Measurements from ENCODE around the gene TFDP2. TPM values are rescaled to one million over a fixed set of nuclear protein-coding genes. Genes with fewer than 3 reads are reported as not detected.

Gene TFDP2
- total and polyA plus RNA-seq, 2 donors from 2014 or later = 38.7 to 50.6 TPM

GRCh38 chr3:142120707-142121106, 28.6 kb downstream of the TFDP2 start:
- Histone ChIP-seq H3K9me3 (ENCODE audit: control insufficient read depth in 2 of 3, insufficient read depth in 1 of 3, low read length in 3 of 3) (no peaks in the 10 kb centered on the region), H3K27ac (ENCODE audit: low read depth in 2 of 2, low read length in 2 of 2) (no peak overlapping the region), H3K9ac (ENCODE audit: low read length in 3 of 3) (no peak overlapping the region), H3K36me3 (ENCODE audit: control insufficient read depth in 2 of 3, insufficient read depth in 3 of 3, low read length in 3 of 3) (no peaks in the 10 kb centered on the region), H3K4me1 (ENCODE audit: control insufficient read depth in 2 of 3, insufficient read depth in 2 of 3, low read depth in 1 of 3, low read length in 3 of 3) (peaks cover 0 to 5% (median 0%) of the 10 kb centered on the region in 3 donors), H3K4me3 (ENCODE audit: low read length in 3 of 3) (no peak overlapping the region), H3K27me3 (ENCODE audit: control insufficient read depth, insufficient read depth, low read length) (no peaks in the 10 kb centered on the region)
- intact Hi-C loops (cut with DNase I) = no loop called here
- no peak for FAIRE-seq
- TF ChIP-seq CTCF (IDR thresholded peaks at IDR 0.05; ENCODE audit: borderline replicate concordance, extremely low read depth, insufficient read depth) = no peak
- no peak for DNase-seq

DNA sequence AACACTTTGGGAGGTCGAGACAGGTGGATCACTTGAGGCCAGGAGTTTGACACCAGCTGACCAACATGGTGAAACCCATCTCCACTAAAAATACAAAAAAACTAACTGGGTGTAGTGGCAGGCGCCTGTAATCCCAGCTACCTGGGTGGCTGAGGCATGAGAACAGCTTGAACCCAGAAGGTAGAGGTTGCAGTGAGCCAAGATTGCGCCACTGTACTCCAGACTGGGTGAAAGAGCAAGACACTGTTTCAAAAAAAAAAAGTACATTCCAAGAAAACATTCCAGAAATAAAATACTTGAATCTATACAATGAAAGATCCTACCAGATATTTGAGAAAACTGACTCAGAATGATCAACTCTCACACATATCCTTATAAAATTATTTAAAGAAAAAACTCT, 30.4 kb downstream of the TFDP2 start:
- H3K9me3 ChIP-seq (ENCODE audit: control insufficient read depth in 2 of 3, insufficient read depth in 1 of 3, low read length in 3 of 3) = no peaks in the 10 kb centered on the region
- FAIRE-seq = no peak

DNA sequence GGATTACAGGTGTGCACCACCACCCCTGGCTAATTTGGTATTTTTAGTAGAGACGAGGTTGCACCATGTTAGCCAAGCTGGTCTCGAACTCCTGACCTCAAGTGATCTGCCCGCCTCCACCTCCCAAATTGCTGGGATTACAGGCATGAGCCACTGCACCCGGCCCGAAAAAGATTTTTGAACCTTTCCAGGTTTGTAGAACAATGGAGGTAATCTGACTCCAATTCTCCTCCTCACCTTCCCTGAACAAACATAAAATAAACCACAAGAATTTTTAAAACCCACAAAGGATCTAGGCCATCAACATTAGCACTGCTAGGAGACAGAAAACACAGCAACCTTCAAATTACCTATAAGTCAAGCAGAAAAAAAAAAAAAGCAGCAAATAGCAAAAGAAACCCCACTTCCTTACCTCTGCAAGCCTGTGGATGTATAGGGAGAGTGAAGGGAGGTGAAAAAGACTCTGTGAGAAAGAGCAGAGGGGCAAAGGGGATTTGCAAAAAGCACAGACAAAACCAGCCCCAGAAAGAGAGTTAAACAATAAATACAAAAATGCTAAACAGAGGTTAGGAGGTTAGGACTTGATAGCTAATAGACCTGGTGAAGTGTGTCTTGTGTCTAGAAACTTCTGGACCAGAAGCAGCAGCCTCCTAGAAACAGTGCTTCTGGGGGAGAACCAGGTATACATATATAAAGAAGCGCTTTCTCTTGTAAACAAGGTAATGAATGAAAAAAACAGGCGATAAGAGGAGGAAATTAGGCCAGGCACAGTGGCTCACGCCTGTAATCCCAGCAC, 32.1 kb downstream of the TFDP2 start:
- Histone ChIP-seq H3K27ac (ENCODE audit: low read depth in 2 of 2, low read length in 2 of 2) (no peak overlapping the region), H3K4me1 (ENCODE audit: control insufficient read depth in 2 of 3, insufficient read depth in 2 of 3, low read depth in 1 of 3, low read length in 3 of 3) (peaks cover 0 to 5% (median 0%) of the 10 kb centered on the region in 3 donors), H3K36me3 (ENCODE audit: control insufficient read depth in 2 of 3, insufficient read depth in 3 of 3, low read length in 3 of 3) (no peaks in the 10 kb centered on the region), H3K9ac (ENCODE audit: low read length in 3 of 3) (no peak overlapping the region), H3K9me3 (ENCODE audit: control insufficient read depth in 2 of 3, insufficient read depth in 1 of 3, low read length in 3 of 3) (no peaks in the 10 kb centered on the region), H3K4me3 (ENCODE audit: low read length in 3 of 3) (no peak overlapping the region), H3K27me3 (ENCODE audit: control insufficient read depth, insufficient read depth, low read length) (no peaks in the 10 kb centered on the region)
- intact Hi-C loops (cut with DNase I) = no loop called here
- TF ChIP-seq CTCF (IDR thresholded peaks at IDR 0.05; ENCODE audit: borderline replicate concordance, extremely low read depth, insufficient read depth) = no peak
- DNase-seq (peak in 2 of 5 donors; percentile 20 to 26), FAIRE-seq (no peak)

More for the DNA sequence above, 30.4 kb downstream of the TFDP2 start:
- no peak overlapping the region for H3K4me3 ChIP-seq (ENCODE audit: low read length in 3 of 3)
- no peaks in the 10 kb centered on the region for H3K36me3 ChIP-seq (ENCODE audit: control insufficient read depth in 2 of 3, insufficient read depth in 3 of 3, low read length in 3 of 3)
- no peaks in the 10 kb centered on the region for H3K27me3 ChIP-seq (ENCODE audit: control insufficient read depth, insufficient read depth, low read length)
- no peak overlapping the region for H3K9ac ChIP-seq (ENCODE audit: low read length in 3 of 3)
- TF ChIP-seq CTCF (IDR thresholded peaks at IDR 0.05; ENCODE audit: borderline replicate concordance, extremely low read depth, insufficient read depth) = no peak
- H3K4me1 ChIP-seq (ENCODE audit: control insufficient read depth in 2 of 3, insufficient read depth in 2 of 3, low read depth in 1 of 3, low read length in 3 of 3) = peaks cover 0 to 5% (median 0%) of the 10 kb centered on the region in 3 donors
- no peak overlapping the region for H3K27ac ChIP-seq (ENCODE audit: low read depth in 2 of 2, low read length in 2 of 2)
- no peak for DNase-seq
- intact Hi-C loops (cut with DNase I) = no loop called here

Data from kidney (tissue), 14 donors.